ENCODE measurements around the gene MUC5B. TPM values are rescaled to one million over a fixed set of nuclear protein-coding genes. Genes with fewer than 3 reads are reported as not detected.

MUC5B gene
- total RNA-seq, 1 donor from 2014 or later = not detected

GRCh38 chr11:1280116-1281035 lies 57.5 kb downstream of the MUC5B start:
- no peaks in the 10 kb centered on the region for H3K9me3 Mint-ChIP-seq (ENCODE audit: low read depth)
- no peak for TF ChIP-seq CTCF (IDR thresholded peaks at IDR 0.05)
- DNase-seq (ENCODE audit: low spot score) = no peak
- no peak overlapping the region for H3K27ac Mint-ChIP-seq (ENCODE audit: unreplicated experiment)
- H3K4me3 Mint-ChIP-seq (ENCODE audit: unreplicated experiment) = no peak overlapping the region
- H3K27me3 Mint-ChIP-seq (ENCODE audit: low read depth) = no peaks in the 10 kb centered on the region
- H3K36me3 Mint-ChIP-seq (ENCODE audit: low read depth) = peaks cover 20% of the 10 kb centered on the region
- peaks cover 3% of the 10 kb centered on the region for H3K4me1 Mint-ChIP-seq (ENCODE audit: low read depth)

- Mint-ChIP-seq H3K27me3 (ENCODE audit: low read depth) (no peaks in the 10 kb centered on the region), H3K4me1 (ENCODE audit: low read depth) (peaks cover 3% of the 10 kb centered on the region), H3K36me3 (ENCODE audit: low read depth) (peaks cover 19% of the 10 kb centered on the region), H3K27ac (ENCODE audit: unreplicated experiment) (peak overlapping the region; percentile 54), H3K4me3 (ENCODE audit: unreplicated experiment) (no peak overlapping the region), H3K9me3 (ENCODE audit: low read depth) (no peaks in the 10 kb centered on the region)
- TF ChIP-seq CTCF (IDR thresholded peaks at IDR 0.05) = no peak
- DNase-seq (ENCODE audit: low spot score) = no peak
Measured at GRCh38 chr11:1281326-1281973, 58.6 kb downstream of the MUC5B start.

GRCh38 chr11:1281974-1282365 lies 59.1 kb downstream of the MUC5B start:
- Mint-ChIP-seq H3K9me3 (ENCODE audit: low read depth) (no peaks in the 10 kb centered on the region), H3K27ac (ENCODE audit: unreplicated experiment) (peak overlapping the region; percentile 54), H3K4me1 (ENCODE audit: low read depth) (peaks cover 3% of the 10 kb centered on the region), H3K27me3 (ENCODE audit: low read depth) (no peaks in the 10 kb centered on the region), H3K36me3 (ENCODE audit: low read depth) (peaks cover 21% of the 10 kb centered on the region), H3K4me3 (ENCODE audit: unreplicated experiment) (no peak overlapping the region)
- TF ChIP-seq CTCF (IDR thresholded peaks at IDR 0.05) = no peak
- no peak for DNase-seq (ENCODE audit: low spot score)

- Mint-ChIP-seq H3K9me3 (ENCODE audit: low read depth) (no peaks in the 10 kb centered on the region), H3K27me3 (ENCODE audit: low read depth) (no peaks in the 10 kb centered on the region), H3K4me3 (ENCODE audit: unreplicated experiment) (no peak overlapping the region), H3K27ac (ENCODE audit: unreplicated experiment) (no peak overlapping the region), H3K4me1 (ENCODE audit: low read depth) (peaks cover 3% of the 10 kb centered on the region), H3K36me3 (ENCODE audit: low read depth) (peaks cover 17% of the 10 kb centered on the region)
- TF ChIP-seq CTCF (IDR thresholded peaks at IDR 0.05) = no peak
- no peak for DNase-seq (ENCODE audit: low spot score)
Measured at GRCh38 chr11:1283091-1283511, 60.2 kb downstream of the MUC5B start.

- Mint-ChIP-seq H3K4me1 (ENCODE audit: low read depth) (peaks cover 3% of the 10 kb centered on the region), H3K27ac (ENCODE audit: unreplicated experiment) (no peak overlapping the region), H3K9me3 (ENCODE audit: low read depth) (no peaks in the 10 kb centered on the region), H3K27me3 (ENCODE audit: low read depth) (no peaks in the 10 kb centered on the region), H3K4me3 (ENCODE audit: unreplicated experiment) (no peak overlapping the region), H3K36me3 (ENCODE audit: low read depth) (peaks cover 18% of the 10 kb centered on the region)
- DNase-seq (ENCODE audit: low spot score) = no peak
- no peak for TF ChIP-seq CTCF (IDR thresholded peaks at IDR 0.05)
Measured at GRCh38 chr11:1283906-1284305, 61.0 kb downstream of the MUC5B start.

All from chondrocyte (in vitro differentiated cells).